ENCODE measurements around the gene LDB2.

LDB2 gene

GRCh38 chr4:16884673-16885460, 13.6 kb downstream of the LDB2 start:
- no peak for DNase-seq (ENCODE audit: low read depth in 2 of 2)

GRCh38 chr4:16883806-16884205, 14.6 kb downstream of the LDB2 start:
- no peak for DNase-seq (ENCODE audit: low read depth in 2 of 2)

DNA sequence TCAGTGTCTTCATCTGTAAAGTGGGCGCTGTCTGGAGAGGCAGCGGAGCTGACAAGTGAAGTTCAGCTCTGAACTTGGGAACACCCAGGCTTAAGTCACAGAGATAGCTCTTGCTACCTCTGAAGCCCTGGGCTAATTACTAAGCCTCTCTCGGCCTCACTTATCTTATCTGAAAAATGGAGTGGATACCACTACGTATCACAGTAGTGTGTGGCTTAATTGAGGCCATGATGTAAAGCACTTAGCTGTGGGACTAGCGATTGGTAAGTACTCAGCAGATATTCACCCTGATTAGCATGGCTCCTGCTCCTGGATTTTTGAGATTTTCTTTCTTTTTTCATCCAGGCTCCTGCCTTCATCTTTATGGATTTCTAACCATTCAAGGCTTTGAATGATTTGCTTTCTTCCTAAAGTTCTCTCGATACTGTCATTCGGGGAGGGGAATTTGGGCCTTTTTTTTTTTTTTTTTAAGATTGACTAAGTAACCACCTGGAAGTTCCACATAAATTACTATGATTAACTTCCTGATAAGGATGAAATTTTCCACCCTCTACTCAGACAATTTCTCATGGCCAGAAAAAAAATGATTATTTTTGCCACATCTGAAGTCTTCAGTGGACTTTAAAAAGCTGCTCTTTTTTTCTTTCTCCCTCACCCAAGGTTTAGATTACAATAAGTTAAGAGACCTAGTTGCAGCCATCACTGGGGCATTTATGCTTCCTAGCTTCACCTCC, 17.1 kb downstream of the LDB2 start:
- no peak for DNase-seq (ENCODE audit: low read depth in 2 of 2)

DNA sequence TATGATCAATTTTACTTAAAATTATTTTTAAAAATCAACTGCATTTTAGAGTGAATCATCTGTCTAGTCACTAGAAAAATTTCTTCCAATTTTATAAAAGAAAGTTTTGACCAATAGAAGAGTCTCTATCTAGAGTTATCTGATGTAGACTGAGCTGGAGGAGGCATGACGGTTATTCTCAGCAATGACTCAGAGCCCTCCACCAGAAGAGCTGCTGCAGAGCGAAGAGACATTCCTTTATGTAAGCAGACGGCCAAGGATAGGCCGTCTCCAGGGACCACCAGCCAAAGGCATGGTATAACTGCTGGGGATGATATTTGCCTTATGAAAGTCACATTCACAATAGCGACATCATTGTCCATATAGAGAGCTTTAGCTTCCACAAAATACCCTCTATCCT, 23.0 kb downstream of the LDB2 start:
- DNase-seq (ENCODE audit: low read depth in 2 of 2), result no peak

DNA sequence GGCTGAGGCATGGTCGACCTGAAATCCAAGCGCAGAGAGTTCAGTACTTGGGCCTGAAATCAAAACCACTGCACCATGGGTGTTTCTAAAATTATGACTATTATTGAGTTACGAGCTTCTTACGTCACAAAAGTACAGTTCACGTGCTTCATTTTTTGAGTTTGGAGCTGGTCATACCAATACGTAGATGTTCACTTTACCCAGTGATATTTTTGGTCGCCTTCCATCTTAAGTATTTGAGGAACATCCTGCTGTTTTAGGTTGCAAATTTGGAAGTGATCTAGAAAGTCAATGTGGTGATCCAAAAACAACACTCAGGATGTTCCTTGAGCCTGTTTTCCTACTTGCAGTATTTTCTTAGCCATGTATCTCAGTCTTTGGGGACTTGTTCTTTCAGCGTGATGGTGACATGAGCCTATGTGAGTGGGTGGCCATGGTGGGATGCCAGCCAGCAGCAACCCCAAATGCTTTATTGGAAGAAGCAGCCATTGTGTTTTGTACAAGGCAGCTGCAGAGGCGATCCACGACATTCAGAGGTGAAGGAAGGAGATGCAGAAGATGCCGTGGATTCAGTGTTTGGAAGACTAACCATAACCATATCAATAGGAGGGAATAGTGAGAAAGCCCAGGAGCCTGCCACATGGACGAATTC, 28.7 kb downstream of the LDB2 start:
- no peak for DNase-seq (ENCODE audit: low read depth in 2 of 2)

DNA sequence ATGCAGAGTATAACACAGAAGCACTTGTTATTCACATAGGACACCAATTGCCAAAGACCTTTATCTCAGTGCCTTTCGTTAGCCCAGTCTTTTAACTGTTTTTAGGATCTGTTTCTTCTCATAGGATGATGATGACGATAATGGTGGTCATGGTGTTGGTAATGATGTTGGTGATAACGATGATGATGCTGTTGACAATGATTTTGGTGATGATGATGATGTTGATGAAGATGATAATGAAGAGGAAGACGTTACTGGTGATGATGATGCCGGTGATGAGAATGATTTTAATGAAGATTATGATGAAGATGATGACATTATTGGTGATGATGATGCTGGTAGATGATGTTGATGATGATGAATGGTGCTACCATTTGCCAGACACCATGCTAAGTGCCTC, 29.8 kb downstream of the LDB2 start:
- no peak for DNase-seq (ENCODE audit: low read depth in 2 of 2)

GRCh38 chr4:16867827-16868226, 30.6 kb downstream of the LDB2 start:
- DNase-seq (ENCODE audit: low read depth in 2 of 2), result no peak

GRCh38 chr4:16866974-16867373, 31.5 kb downstream of the LDB2 start:
- DNase-seq (ENCODE audit: low read depth in 2 of 2), result no peak

DNA sequence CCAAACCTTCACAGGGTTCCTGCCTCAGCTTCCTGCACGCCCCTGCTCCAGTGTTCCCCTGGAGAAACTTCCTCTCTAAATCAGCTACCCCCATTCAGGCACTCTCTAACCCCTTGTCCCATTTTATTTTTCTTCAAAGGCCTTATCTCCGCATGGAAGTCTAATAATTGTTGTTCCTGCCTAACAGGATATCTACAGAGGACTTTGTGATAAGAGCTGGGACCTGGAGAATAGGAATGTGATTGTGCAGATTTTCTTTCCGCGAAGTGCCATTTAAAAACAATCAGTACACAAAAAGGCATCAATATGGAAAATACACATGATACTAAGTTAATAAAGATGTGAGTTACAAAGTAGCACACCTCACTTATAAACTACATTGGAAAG, 32.6 kb downstream of the LDB2 start:
- no peak for DNase-seq (ENCODE audit: low read depth in 2 of 2)

DNA sequence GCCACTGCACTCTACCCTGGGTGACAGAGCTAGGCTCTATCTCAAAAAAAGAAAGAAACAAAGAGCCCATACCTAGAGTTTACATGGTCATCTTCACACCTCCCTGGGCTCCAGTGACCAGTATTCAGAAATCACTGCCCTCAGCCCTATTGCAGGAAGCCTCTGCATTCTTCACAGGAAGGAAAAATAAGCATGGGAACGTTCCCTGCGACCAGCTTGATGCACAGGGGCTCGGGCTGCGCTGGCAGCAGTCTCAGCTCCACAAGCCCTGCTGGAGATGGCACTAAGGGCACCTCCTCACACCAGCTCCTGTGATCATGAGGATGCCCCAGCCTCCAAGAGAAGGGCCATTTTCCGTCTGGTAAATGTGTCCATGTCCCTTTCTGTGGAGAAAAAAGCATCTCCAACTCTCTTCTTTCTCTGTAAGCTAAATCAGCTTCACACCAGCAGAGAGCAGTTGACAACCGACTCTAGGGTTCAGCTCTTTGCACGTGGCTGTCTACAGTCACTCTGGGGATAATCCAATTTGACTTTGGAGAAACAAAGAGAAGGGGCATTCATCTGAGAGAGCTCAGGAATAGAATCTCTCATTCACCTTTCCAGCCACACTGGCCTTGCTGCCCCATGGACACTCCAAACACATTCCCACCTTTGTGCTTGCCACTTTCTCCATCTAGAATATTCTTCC, 33.1 kb downstream of the LDB2 start:
- DNase-seq (ENCODE audit: low read depth in 2 of 2), result no peak

DNA sequence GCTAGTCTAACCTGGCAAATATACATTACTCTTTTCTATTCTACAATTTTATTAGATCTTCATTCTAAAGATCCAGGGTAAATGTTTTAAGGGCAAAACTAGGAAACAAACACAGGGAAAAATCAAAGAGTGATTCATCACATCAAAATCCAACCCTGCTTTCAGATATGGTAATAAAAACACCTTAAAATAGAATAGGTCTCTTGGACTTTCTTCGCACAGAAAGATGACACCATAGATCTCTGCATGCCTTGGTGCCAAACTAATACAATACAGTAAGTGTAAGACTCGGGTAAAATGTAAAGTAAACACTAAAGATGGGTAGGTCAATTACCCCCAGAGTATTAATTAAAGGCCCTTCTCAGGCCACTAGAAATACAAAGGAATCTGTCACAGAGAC, 34.2 kb downstream of the LDB2 start:
- no peak for DNase-seq (ENCODE audit: low read depth in 2 of 2)

- DNase-seq (ENCODE audit: low read depth in 2 of 2), result no peak
Observed at GRCh38 chr4:16862697-16863096, 35.7 kb downstream of the LDB2 start.

GRCh38 chr4:16860516-16860915, 37.9 kb downstream of the LDB2 start:
- DNase-seq (ENCODE audit: low read depth in 2 of 2), result no peak

DNA sequence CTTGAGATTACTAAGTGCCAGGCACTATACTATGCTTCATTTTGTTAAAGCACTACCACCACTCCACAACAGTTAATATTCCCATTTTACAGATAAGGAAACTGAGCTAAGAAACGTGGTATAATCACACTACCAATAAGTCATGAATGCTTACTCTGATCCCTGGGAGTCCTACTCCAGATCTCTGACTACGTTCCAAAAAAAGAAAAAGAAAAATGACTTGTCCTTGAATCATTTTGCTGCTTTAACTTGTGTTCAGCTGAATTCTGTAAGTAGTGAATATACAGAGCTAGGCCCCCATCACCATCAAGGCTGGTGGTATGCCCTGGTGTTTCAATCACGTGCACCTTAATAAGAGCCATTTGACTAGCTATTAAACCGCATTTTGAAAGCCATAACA, 39.4 kb downstream of the LDB2 start:
- no peak for DNase-seq (ENCODE audit: low read depth in 2 of 2)

- DNase-seq (ENCODE audit: low read depth in 2 of 2), result no peak
Observed at GRCh38 chr4:16858275-16858752, 40.1 kb downstream of the LDB2 start.

DNA sequence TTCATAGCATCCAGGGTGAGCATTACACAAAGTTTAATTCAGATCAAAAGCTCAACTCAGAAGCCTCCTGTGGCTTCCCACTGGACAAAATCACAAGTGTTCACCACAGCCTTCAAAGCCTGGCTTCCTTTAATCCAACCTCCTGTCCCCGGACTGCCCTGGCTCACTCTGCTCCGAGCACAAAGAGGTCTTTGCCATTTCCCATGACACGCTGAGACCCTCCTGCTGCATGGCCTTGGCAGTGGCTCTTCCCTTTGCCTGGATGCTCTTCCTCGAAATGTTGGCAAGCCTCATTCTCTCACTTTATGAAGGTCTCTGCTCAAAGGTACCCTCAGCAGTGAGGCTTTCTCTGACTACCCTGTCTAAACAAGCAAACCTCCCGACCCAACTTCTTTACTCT, 41.0 kb downstream of the LDB2 start:
- DNase-seq (ENCODE audit: low read depth in 2 of 2), result no peak

- DNase-seq (ENCODE audit: low read depth in 2 of 2), result no peak
Observed at GRCh38 chr4:16853640-16854039, 44.8 kb downstream of the LDB2 start.

GRCh38 chr4:16852644-16853043, 45.8 kb downstream of the LDB2 start:
- no peak for DNase-seq (ENCODE audit: low read depth in 2 of 2)

- no peak for DNase-seq (ENCODE audit: low read depth in 2 of 2)
Observed at GRCh38 chr4:16852228-16852627, 46.2 kb downstream of the LDB2 start.

- no peak for DNase-seq (ENCODE audit: low read depth in 2 of 2)
Observed at GRCh38 chr4:16846540-16847117, 51.8 kb downstream of the LDB2 start.

DNA sequence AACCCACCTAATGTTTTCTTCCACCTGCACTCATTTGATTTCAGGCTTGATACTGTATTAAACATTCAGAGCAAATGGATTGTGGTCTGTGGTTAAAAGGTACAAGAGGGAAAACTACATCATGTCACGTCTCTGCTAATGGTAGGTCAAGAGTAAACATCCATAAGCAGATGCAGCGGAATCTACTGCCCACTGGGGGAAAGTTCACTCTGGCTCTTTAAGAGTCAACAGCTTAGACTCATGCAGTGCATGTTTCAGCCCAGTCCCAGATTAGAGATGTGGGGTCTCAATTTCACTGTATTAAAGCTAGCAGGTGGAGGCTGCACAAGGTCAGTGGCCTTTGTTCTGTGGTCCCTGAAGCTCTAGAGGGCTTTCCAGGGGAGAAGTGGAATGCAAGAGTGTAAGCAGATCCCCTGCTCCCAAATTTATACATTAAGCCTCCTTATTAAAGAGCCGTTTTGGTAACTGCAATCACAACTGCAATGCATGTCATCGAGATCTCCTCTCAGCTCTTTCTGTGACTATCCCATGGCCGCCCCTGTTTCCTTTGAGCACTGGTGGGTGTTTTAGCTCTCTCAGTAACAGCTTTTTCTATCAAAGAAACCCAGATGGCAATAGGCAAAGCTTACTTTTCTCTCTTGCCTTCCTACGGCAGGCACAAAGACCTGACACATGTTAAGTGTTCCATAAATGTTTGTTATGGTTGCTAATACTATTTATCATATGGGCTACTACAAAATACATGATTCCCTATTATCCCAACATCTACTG, 53.4 kb downstream of the LDB2 start:
- DNase-seq (ENCODE audit: low read depth in 2 of 2), result no peak

Measured in stimulated activated CD8-positive, alpha-beta memory T cell treated with anti-CD3 and anti-CD28 coated beads, Interleukin-7, amount 100 ng/mL, for 4 hours (primary cell).